IPS DF 6.9 (cell line): Measurements from ENCODE around the gene DDX28.

Experiments
- DNase-seq: peaks from one replicate; pipeline ENCODE4 v3.0.0-alpha.2; 2013; ENCODE audit warnings: low read depth, low spot score
- H3K27ac ChIP-seq: one replicate; pipeline ENCODE4 v1.5.1; 2013; ENCODE audit warnings: low read length, control low read depth
- H3K27me3 ChIP-seq: 2 replicates; pipeline ENCODE4 v1.6.1; 2013; ENCODE audit warnings: mild to moderate bottlenecking, low read length; ENCODE audit not compliant: control insufficient read depth, insufficient read depth
- H3K36me3 ChIP-seq: 2 replicates; pipeline ENCODE4 v1.6.1; 2013; ENCODE audit warnings: low read length; ENCODE audit not compliant: control insufficient read depth, insufficient read depth
- H3K4me1 ChIP-seq: 2 replicates; pipeline ENCODE4 v1.6.1; 2013; ENCODE audit warnings: low read length; ENCODE audit not compliant: control insufficient read depth, insufficient read depth
- H3K4me3 ChIP-seq: 2 replicates; pipeline ENCODE4 v1.5.1; 2013; ENCODE audit warnings: mild to moderate bottlenecking, low read length
- H3K9me3 ChIP-seq: 2 replicates; pipeline ENCODE4 v1.6.1; 2013; ENCODE audit warnings: low read length, inconsistent platforms; ENCODE audit not compliant: control insufficient read depth, insufficient read depth
- WGBS: extraction: QIAGEN DNeasy Blood & Tissue Kit; methylation state at CpG from one replicate; pipeline ENCODE4 v1.1.7; 2013; ENCODE audit warnings: mixed read lengths, missing lambda C conversion rate; ENCODE audit not compliant: insufficient read length, insufficient coverage; 5-methylcytosine and 5-hydroxymethylcytosine counted together

DDX28 gene

GRCh38 chr16:68064791-68065365 lies 41.8 kb upstream of the DDX28 start:
- no peaks in the 10 kb centered on the region for H3K27me3 ChIP-seq
- no peak overlapping the region for H3K27ac ChIP-seq
- no peaks in the 10 kb centered on the region for H3K9me3 ChIP-seq
- no peak overlapping the region for H3K4me3 ChIP-seq
- H3K36me3 ChIP-seq: peaks cover 3% of the 10 kb centered on the region; the same call in 1 of the 2 replicates
- no CpG with 5 or more reads among the region's 2 CpGs for WGBS
- no peaks in the 10 kb centered on the region for H3K4me1 ChIP-seq
- DNase-seq: no peak

- no peak for DNase-seq
- no CpG with 5 or more reads among the region's 4 CpGs for WGBS
- Histone ChIP-seq H3K36me3 (no peaks in the 10 kb centered on the region; the same call in 1 of the 2 replicates), H3K4me1 (no peaks in the 10 kb centered on the region), H3K27ac (no peak overlapping the region), H3K27me3 (no peaks in the 10 kb centered on the region), H3K4me3 (no peak overlapping the region), H3K9me3 (no peaks in the 10 kb centered on the region)
Observed at GRCh38 chr16:68062910-68063393, 39.9 kb upstream of the DDX28 start.

GRCh38 chr16:68061396-68061795 lies 38.4 kb upstream of the DDX28 start:
- Histone ChIP-seq H3K9me3 (no peaks in the 10 kb centered on the region), H3K36me3 (no peaks in the 10 kb centered on the region; the same call in 1 of the 2 replicates), H3K4me1 (no peaks in the 10 kb centered on the region), H3K27ac (no peak overlapping the region), H3K27me3 (no peaks in the 10 kb centered on the region), H3K4me3 (no peak overlapping the region)
- DNase-seq: no peak
- no CpG with 5 or more reads among the region's 3 CpGs for WGBS

- H3K4me1 ChIP-seq: no peaks in the 10 kb centered on the region
- no peak overlapping the region for H3K27ac ChIP-seq
- DNase-seq: no peak
- no peaks in the 10 kb centered on the region; the same call in 1 of the 2 replicates for H3K36me3 ChIP-seq
- no peaks in the 10 kb centered on the region for H3K27me3 ChIP-seq
- no peaks in the 10 kb centered on the region for H3K9me3 ChIP-seq
- no peak overlapping the region for H3K4me3 ChIP-seq
Observed at GRCh38 chr16:68059804-68060203, 36.8 kb upstream of the DDX28 start.

- DNase-seq: no peak
- no CpG with 5 or more reads among the region's 3 CpGs for WGBS
- Histone ChIP-seq H3K27me3 (no peaks in the 10 kb centered on the region), H3K9me3 (no peaks in the 10 kb centered on the region), H3K4me1 (no peaks in the 10 kb centered on the region), H3K4me3 (no peak overlapping the region), H3K27ac (no peak overlapping the region), H3K36me3 (peaks cover 3% of the 10 kb centered on the region; the same call in 1 of the 2 replicates)
Observed at GRCh38 chr16:68055395-68055794, 32.4 kb upstream of the DDX28 start.

GRCh38 chr16:68049449-68049848 lies 26.4 kb upstream of the DDX28 start:
- Histone ChIP-seq H3K27me3 (no peaks in the 10 kb centered on the region), H3K27ac (no peak overlapping the region), H3K4me1 (no peaks in the 10 kb centered on the region), H3K4me3 (no peak overlapping the region), H3K36me3 (peaks cover 7% of the 10 kb centered on the region; the same call in 1 of the 2 replicates), H3K9me3 (no peaks in the 10 kb centered on the region)
- no CpG with 5 or more reads among the region's 2 CpGs for WGBS
- no peak for DNase-seq

GRCh38 chr16:68047987-68048386 lies 25.0 kb upstream of the DDX28 start:
- peaks cover 4% of the 10 kb centered on the region; the same call in 1 of the 2 replicates for H3K36me3 ChIP-seq
- H3K9me3 ChIP-seq: no peaks in the 10 kb centered on the region
- no peak for DNase-seq
- WGBS: no CpG with 5 or more reads among the region's 2 CpGs
- H3K27ac ChIP-seq: no peak overlapping the region
- H3K4me1 ChIP-seq: no peaks in the 10 kb centered on the region
- no peaks in the 10 kb centered on the region for H3K27me3 ChIP-seq
- no peak overlapping the region for H3K4me3 ChIP-seq

GRCh38 chr16:68046106-68046505 lies 23.1 kb upstream of the DDX28 start:
- DNase-seq: no peak
- no CpG with 5 or more reads among the region's 7 CpGs for WGBS
- Histone ChIP-seq H3K27ac (no peak overlapping the region), H3K36me3 (peaks cover 4% of the 10 kb centered on the region; the same call in 1 of the 2 replicates), H3K27me3 (no peaks in the 10 kb centered on the region), H3K4me3 (no peak overlapping the region), H3K4me1 (no peaks in the 10 kb centered on the region), H3K9me3 (no peaks in the 10 kb centered on the region)

- no peak for DNase-seq
- no CpG with 5 or more reads among the region's 2 CpGs for WGBS
- Histone ChIP-seq H3K4me3 (no peak overlapping the region), H3K9me3 (no peaks in the 10 kb centered on the region), H3K27ac (no peak overlapping the region), H3K4me1 (no peaks in the 10 kb centered on the region), H3K27me3 (no peaks in the 10 kb centered on the region), H3K36me3 (no peaks in the 10 kb centered on the region)
Observed at GRCh38 chr16:68041783-68042182, 18.8 kb upstream of the DDX28 start.

GRCh38 chr16:68040506-68041288 lies 17.7 kb upstream of the DDX28 start:
- no CpG with 5 or more reads among the region's 14 CpGs for WGBS
- peak; percentile 70 for DNase-seq
- no peaks in the 10 kb centered on the region for H3K27me3 ChIP-seq
- no peaks in the 10 kb centered on the region for H3K9me3 ChIP-seq
- no peaks in the 10 kb centered on the region for H3K36me3 ChIP-seq
- no peak overlapping the region for H3K4me3 ChIP-seq
- no peaks in the 10 kb centered on the region for H3K4me1 ChIP-seq
- no peak overlapping the region for H3K27ac ChIP-seq
